A549 (cell line): ENCODE results near the gene TRMT10C. TPM values are rescaled to one million over a fixed set of nuclear protein-coding genes. Genes with fewer than 3 reads are reported as not detected.

Experiments
- ATAC-seq, 2 experiments: fragments of 200-7000 bp in 1 of 2; fragments of >200 bp in 1 of 2; cut with Nextera tagmentation in 1 of 2; cut with Tn5 transposase in 1 of 2; 3 replicates each; pipeline versions ENCODE4 v1.8.0 to v1.9.1; 2018 to 2020; ENCODE audit warnings: mild to moderate bottlenecking in 1 of 2, moderate library complexity in 1 of 2
- CTCF ChIA-PET: fragments of 300-600 bp; sonication (Branson Sonifier 250); formaldehyde crosslinking; extraction: SDS; loops from one replicate; lab custom pipeline; 2021; ENCODE audit warnings: antibody characterized with exemption, inconsistent platforms; lab: Yijun Ruan, JAX
- POLR2A ChIA-PET: fragments of 350-600 bp; formaldehyde crosslinking; extraction: SDS; loops from one replicate; lab custom pipeline; 2021; ENCODE audit warnings: antibody characterized with exemption, inconsistent platforms; lab: Yijun Ruan, JAX
- DNase-seq, 2 experiments: peaks; one replicate each; pipeline versions ENCODE4 v3.0.0 to v3.0.0-alpha.2; 2011 to 2016; ENCODE audit warnings: low read depth in 1 of 2, low spot score in 1 of 2
- FAIRE-seq: peaks from 2 replicates; lab custom pipeline; 2011; peaks lifted over from hg19 to GRCh38; lab: Jason Lieb, UNC
- H3K27ac ChIP-seq, 2 experiments: fragments of >200 bp; sonication (Bioruptor Twin); formaldehyde crosslinking; 3 replicates each; pipeline ENCODE4 v1.5.1; 2016 to 2017
- H3K4me1 ChIP-seq: fragments of >200 bp; sonication (Bioruptor Twin); formaldehyde crosslinking; 3 replicates; pipeline ENCODE4 v1.6.1; 2016
- H3K4me2 ChIP-seq: fragments of >200 bp; sonication (Bioruptor Twin); formaldehyde crosslinking; 3 replicates; pipeline ENCODE4 v1.6.1; 2016
- H3K4me3 ChIP-seq: fragments of >200 bp; sonication (Bioruptor Twin); formaldehyde crosslinking; 3 replicates; pipeline ENCODE4 v1.5.1; 2016
- H3K9me3 ChIP-seq: fragments of >200 bp; sonication (Bioruptor Twin); formaldehyde crosslinking; 3 replicates; pipeline ENCODE4 v1.6.1; 2016
- ATOH8 ChIP-seq: fragments of 250-450 bp; sonication (Bioruptor Pico); IDR thresholded peaks from 2 replicates; pipeline ENCODE4 v1.5.0; 2020; ENCODE audit warnings: low read depth, mild to moderate bottlenecking, moderate library complexity
- CTCF ChIP-seq: fragments of >200 bp; sonication (Bioruptor Twin); formaldehyde crosslinking; IDR thresholded peaks from 3 replicates; pipeline ENCODE4 v1.5.1; 2016
- E2F6 ChIP-seq: IDR thresholded peaks from 2 replicates; pipeline ENCODE4 v1.6.1; 2012; ENCODE audit warnings: low read depth, borderline replicate concordance
- EHF ChIP-seq: fragments of 250-450 bp; sonication (Bioruptor Pico); IDR thresholded peaks from 2 replicates; pipeline ENCODE4 v1.5.0; 2020; ENCODE audit warnings: mild to moderate bottlenecking
- EHMT2 ChIP-seq: fragments of 200-600 bp; sonication (generic); IDR thresholded peaks from 2 replicates; pipeline ENCODE4 v1.6.1; 2016; ENCODE audit warnings: antibody characterized with exemption, low read depth, mild to moderate bottlenecking, moderate library complexity
- FOSB ChIP-seq: fragments of 250-450 bp; sonication (Bioruptor Pico); IDR thresholded peaks from 2 replicates; pipeline ENCODE4 v1.5.0; 2020; ENCODE audit warnings: mild to moderate bottlenecking, moderate library complexity
- FOSL2 ChIP-seq, 2 experiments: fragments of 450-650 bp in 1 of 2; fragments of >200 bp in 1 of 2; sonication (Bioruptor Twin) in 1 of 2; formaldehyde crosslinking; IDR thresholded peaks; 2 replicates each; pipeline versions ENCODE4 v1.5.0 to v1.6.1; 2016 to 2020; ENCODE audit warnings: mild to moderate bottlenecking in 1 of 2, moderate library complexity in 1 of 2
- GATA3 ChIP-seq: IDR thresholded peaks from 2 replicates; pipeline ENCODE4 v1.6.1; 2012; ENCODE audit warnings: borderline replicate concordance
- HOXB5 ChIP-seq: fragments of 250-450 bp; sonication (Bioruptor Pico); IDR thresholded peaks from 2 replicates; pipeline ENCODE4 v1.5.0; 2020; ENCODE audit warnings: mild to moderate bottlenecking, moderate library complexity
- MAFK ChIP-seq: fragments of 450-650 bp; IDR thresholded peaks from 2 replicates; pipeline ENCODE4 v1.6.1; 2014; ENCODE audit not compliant: partially characterized antibody
- MAX ChIP-seq: IDR thresholded peaks from 2 replicates; pipeline ENCODE4 v1.6.1; 2012
- MAZ ChIP-seq: fragments of 150-350 bp; IDR thresholded peaks from 2 replicates; pipeline ENCODE4 v1.6.1; 2014; ENCODE audit warnings: antibody characterized with exemption, low read depth, low read length, borderline replicate concordance
- MYC ChIP-seq: IDR thresholded peaks from 2 replicates; pipeline ENCODE4 v1.6.1; 2012; ENCODE audit warnings: mild to moderate bottlenecking, inconsistent platforms, low read length, improper control_type of control experiment, borderline replicate concordance
- NPAS2 ChIP-seq: fragments of 250-450 bp; sonication (Bioruptor Pico); IDR thresholded peaks from 2 replicates; pipeline ENCODE4 v1.8.0; 2022; ENCODE audit warnings: mild to moderate bottlenecking, moderate library complexity, borderline replicate concordance
- PBX3 ChIP-seq: IDR thresholded peaks from 2 replicates; pipeline ENCODE4 v1.6.1; 2012
- PHF8 ChIP-seq: fragments of 200-600 bp; sonication (generic); IDR thresholded peaks from 2 replicates; pipeline ENCODE4 v1.6.1; 2016; ENCODE audit warnings: low read depth, mild to moderate bottlenecking, antibody characterized with exemption, moderate library complexity, borderline replicate concordance
- RAD21 ChIP-seq, 2 experiments: fragments of >200 bp in 1 of 2; sonication (Bioruptor Twin) in 1 of 2; formaldehyde crosslinking in 1 of 2; IDR thresholded peaks in 1 of 2; conservative IDR thresholded peaks in 1 of 2; 2 replicates in 1 of 2; 3 replicates in 1 of 2; pipeline ENCODE4 v1.6.1; 2012 to 2018; ENCODE audit warnings: inconsistent platforms in 1 of 2
- SMC3 ChIP-seq: fragments of >200 bp; sonication (Bioruptor Twin); formaldehyde crosslinking; IDR thresholded peaks from 3 replicates; pipeline ENCODE4 v1.6.1; 2018; ENCODE audit warnings: inconsistent platforms
- SREBF2 ChIP-seq: fragments of 450-650 bp; IDR thresholded peaks from 2 replicates; pipeline ENCODE4 v1.6.1; 2014; ENCODE audit warnings: mild to moderate bottlenecking, moderate library complexity
- TFCP2L1 ChIP-seq: fragments of 250-450 bp; sonication (Bioruptor Pico); IDR thresholded peaks from 2 replicates; pipeline ENCODE4 v1.5.0; 2021; ENCODE audit warnings: mild to moderate bottlenecking
- TP53 ChIP-seq: fragments of 250-450 bp; sonication (Bioruptor Pico); IDR thresholded peaks from 2 replicates; pipeline ENCODE4 v1.5.0; 2021; ENCODE audit warnings: mild to moderate bottlenecking, moderate library complexity
- ZC3H11A ChIP-seq: fragments of 450-650 bp; IDR thresholded peaks from 2 replicates; pipeline ENCODE4 v1.6.1; 2014; ENCODE audit warnings: antibody characterized with exemption, mild to moderate bottlenecking
- ZFP36 ChIP-seq: fragments of 450-650 bp; IDR thresholded peaks from 2 replicates; pipeline ENCODE4 v1.6.1; 2014; ENCODE audit warnings: borderline replicate concordance; ENCODE audit not compliant: partially characterized antibody
- ZNF302 ChIP-seq: fragments of 250-450 bp; sonication (Bioruptor Pico); IDR thresholded peaks from 2 replicates; pipeline ENCODE4 v1.9.0; 2021; ENCODE audit warnings: inconsistent platforms, mild to moderate bottlenecking, moderate library complexity
- WGBS: methylation state at CpG from one replicate; pipeline ENCODE4 v1.1.6; 2017; ENCODE audit errors: missing lambda C conversion rate; 5-methylcytosine and 5-hydroxymethylcytosine counted together
- polyA plus RNA-seq, 4 experiments: library from polyadenylated mRNA; depleted of rRNA in 3 of 4; stranded (reverse); fragments of >200 nt; fragmentation: RNase III in 1 of 4; extraction: RNeasy Plus Mini Kit Qiagen cat#74134 plus additional on column Dnase treatment in 1 of 4; gene quantifications; 2 replicates in 3 of 4; 3 replicates in 1 of 4; pipeline ENCODE4 v1.2.3, GENCODE V29; 2011 to 2017

Gene TRMT10C
- polyA plus RNA-seq, 2 of the 4 experiments (the other 2 are of a cell fraction), result 30.8 to 37.0 TPM

- Histone ChIP-seq H3K9me3 (no peaks in the 10 kb centered on the region), H3K4me3 (no peak overlapping the region), H3K27ac (0 out of 6 replicates have a peak overlapping the region, but pooled peaks of 1 of the 2 experiments have one; percentile 12), H3K4me2 (peak overlapping the region; percentile 34), H3K4me1 (peaks cover 23% of the 10 kb centered on the region)
- DNase-seq (no peak), FAIRE-seq (no peak), ATAC-seq (no peak)
- TF ChIP-seq GATA3 (no peak), PBX3 (no peak), FOSL2 (IDR thresholded peaks at IDR 0.05) (no peak), FOSL2 (CRISPR knock-in tag; IDR thresholded peaks at IDR 0.05) (0 out of 2 replicates have a peak, but pooled peaks have one; percentile 24), EHMT2 (no peak)
- 30% methylated on average over 9 of the region's 9 CpGs for WGBS
- CTCF ChIA-PET, result interaction anchor here (3.0 kb wide), 1 partner anchor 9 kb away, joined by 18 read pairs; the partner anchor contains the start of gene TRMT10C
- POLR2A ChIA-PET, result interaction anchor here (0.6 to 2.1 kb wide), 2 partner anchors 10 to 227 kb away, joined by 3 to 7 read pairs; partner anchors contain the start of gene TRMT10C
Observed at GRCh38 chr3:101571028-101571895, 9.6 kb downstream of the TRMT10C start.

GRCh38 chr3:101573449-101574387 is 12.1 kb downstream of the TRMT10C start, which contains the start of gene PCNP:
PCNP (plus strand) TSS chr3:101574180; CDS start chr3:101574216, 36 bp downstream.
- 2% methylated on average over 30 of the region's 47 CpGs for WGBS
- POLR2A ChIA-PET, result interaction anchor here (0.5 to 2.2 kb wide), 18 partner anchors 12 to 1313 kb away, joined by 3 to 29 read pairs (median 4); partner anchors contain the start of genes CEP97, NXPE3, RPL24 and SENP7
- H3K4me2 ChIP-seq, result peak within 1 kb of the TSS; percentile 81
- peak; percentile 91 to 94 for ATAC-seq
- DNase-seq, result peak; percentile 88 to 99
- H3K4me3 ChIP-seq, result peak within 1 kb of the TSS; percentile 70
- FAIRE-seq, result peak; percentile 54
- CTCF ChIA-PET, result interaction anchor here (0.6 to 3.0 kb wide), 21 partner anchors 9 to 1173 kb away, joined by 3 to 18 read pairs (median 4); partner anchors contain the start of genes LNP1, TOMM70, TRMT10C and ZBTB11
- H3K9me3 ChIP-seq, result no peaks in the 10 kb centered on the region
- peak within 1 kb of the TSS; percentile 89 to 91 for H3K27ac ChIP-seq
- peaks cover 23% of the 10 kb centered on the region for H3K4me1 ChIP-seq
- TF ChIP-seq PBX3 (no peak), MAZ (no peak), TFCP2L1 (0 out of 2 replicates have a peak, but pooled peaks have one; percentile 24), ATOH8 (CRISPR knock-in tag) (no peak), GATA3 (peak; percentile 36; the same call in 1 of the 2 replicates), EHMT2 (no peak), MAX (peak; percentile 95), FOSB (CRISPR knock-in tag) (no peak), ZNF302 (no peak), E2F6 (0 out of 2 replicates have a peak, but pooled peaks have one; percentile 70), SREBF2 (no peak), MAFK (peak; percentile 100), PHF8 (peak; percentile 61; the same call in 1 of the 2 replicates), EHF (no peak), ZFP36 (no peak), TP53 (no peak), NPAS2 (CRISPR knock-in tag) (no peak), HOXB5 (no peak), ZC3H11A (no peak), CTCF (peak; percentile 95), RAD21 (conservative IDR thresholded peaks at IDR 0.05 in 1 of 2, IDR thresholded peaks at IDR 0.05 in 1 of 2) (peak; percentile 60 to 65; a peak in 4 of 5 replicates), FOSL2 (IDR thresholded peaks at IDR 0.05) (no peak), FOSL2 (CRISPR knock-in tag; IDR thresholded peaks at IDR 0.05) (0 out of 2 replicates have a peak, but pooled peaks have one; percentile 6), SMC3 (peak; percentile 35; the same call in 1 of the 3 replicates), MYC (peak; percentile 66; the same call in 1 of the 2 replicates)
